Gastroesophageal sphincter (tissue), 3 donors: ENCODE measurements around the gene SP8.

Experiments used
- POLR2A ChIP-seq, 2 donors: fragments of 450-650 bp; IDR thresholded peaks; one replicate each; pipeline ENCODE4 v1.6.1; 2017; ENCODE audit warnings: antibody characterized with exemption in 2 of 2, mild to moderate bottlenecking in 2 of 2, moderate library complexity in 1 of 2
- POLR2AphosphoS5 ChIP-seq: sonication (generic); formaldehyde crosslinking; IDR thresholded peaks from one replicate; pipeline ENCODE4 v1.6.1; 2017; ENCODE audit warnings: antibody characterized with exemption
- TF ChIP-seq, protein P1 (sequence below), 4 experiments: fragments of 200-600 bp in 2 of 4; fragments of 450-650 bp in 2 of 4; sonication (generic) in 1 of 4; IDR thresholded peaks; one replicate each; pipeline ENCODE4 v1.5.1; 2017 to 2019; ENCODE audit warnings: antibody characterized with exemption in 4 of 4, mild to moderate bottlenecking in 2 of 4, moderate library complexity in 2 of 4

- TF ChIP-seq POLR2A (IDR thresholded peaks at IDR 0.05) (no peak), POLR2AphosphoS5 (no peak)
- TF ChIP-seq, protein P1, sequence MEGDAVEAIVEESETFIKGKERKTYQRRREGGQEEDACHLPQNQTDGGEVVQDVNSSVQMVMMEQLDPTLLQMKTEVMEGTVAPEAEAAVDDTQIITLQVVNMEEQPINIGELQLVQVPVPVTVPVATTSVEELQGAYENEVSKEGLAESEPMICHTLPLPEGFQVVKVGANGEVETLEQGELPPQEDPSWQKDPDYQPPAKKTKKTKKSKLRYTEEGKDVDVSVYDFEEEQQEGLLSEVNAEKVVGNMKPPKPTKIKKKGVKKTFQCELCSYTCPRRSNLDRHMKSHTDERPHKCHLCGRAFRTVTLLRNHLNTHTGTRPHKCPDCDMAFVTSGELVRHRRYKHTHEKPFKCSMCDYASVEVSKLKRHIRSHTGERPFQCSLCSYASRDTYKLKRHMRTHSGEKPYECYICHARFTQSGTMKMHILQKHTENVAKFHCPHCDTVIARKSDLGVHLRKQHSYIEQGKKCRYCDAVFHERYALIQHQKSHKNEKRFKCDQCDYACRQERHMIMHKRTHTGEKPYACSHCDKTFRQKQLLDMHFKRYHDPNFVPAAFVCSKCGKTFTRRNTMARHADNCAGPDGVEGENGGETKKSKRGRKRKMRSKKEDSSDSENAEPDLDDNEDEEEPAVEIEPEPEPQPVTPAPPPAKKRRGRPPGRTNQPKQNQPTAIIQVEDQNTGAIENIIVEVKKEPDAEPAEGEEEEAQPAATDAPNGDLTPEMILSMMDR (IDR thresholded peaks at IDR 0.05), result no peak
These were observed 43.8 kb downstream of the SP8 start for GRCh38 chr7:20742913-20743312.
